Stimulated activated CD8-positive, alpha-beta memory T cell treated with anti-CD3 and anti-CD28 coated beads, Interleukin-12 subunit alpha, Interleukin-12 subunit beta, amount 100 ng/mL, for 24 hours (primary cell): ENCODE results near the gene EBLN2.

Source experiments
- DNase-seq: peaks from one replicate; pipeline ENCODE4 v3.0.0-alpha.2; 2020; ENCODE audit errors: extremely low read depth

The EBLN2 gene

GRCh38 chr3:73107215-73107614 is 45.8 kb downstream of the EBLN2 start:
- no peak for DNase-seq

- DNase-seq: no peak
These were observed 46.3 kb downstream of the EBLN2 start for GRCh38 chr3:73107676-73108187.

- DNase-seq: no peak
These were observed 47.3 kb downstream of the EBLN2 start for GRCh38 chr3:73108750-73109149.

- DNase-seq: no peak
These were observed 49.1 kb downstream of the EBLN2 start for GRCh38 chr3:73110530-73110929.
